A549 (cell line): Measurements from ENCODE around the gene TTC12. TPM values are rescaled to one million over a fixed set of nuclear protein-coding genes. Genes with fewer than 3 reads are reported as not detected.

Experiments used
- ATAC-seq, 2 experiments: fragments of 200-7000 bp in 1 of 2; fragments of >200 bp in 1 of 2; cut with Nextera tagmentation in 1 of 2; cut with Tn5 transposase in 1 of 2; 3 replicates each; pipeline versions ENCODE4 v1.8.0 to v1.9.1; 2018 to 2020; ENCODE audit warnings: mild to moderate bottlenecking in 1 of 2, moderate library complexity in 1 of 2
- CTCF ChIA-PET: fragments of 300-600 bp; sonication (Branson Sonifier 250); formaldehyde crosslinking; extraction: SDS; loops from one replicate; lab custom pipeline; 2021; ENCODE audit warnings: antibody characterized with exemption, inconsistent platforms; lab: Yijun Ruan, JAX
- POLR2A ChIA-PET: fragments of 350-600 bp; formaldehyde crosslinking; extraction: SDS; loops from one replicate; lab custom pipeline; 2021; ENCODE audit warnings: antibody characterized with exemption, inconsistent platforms; lab: Yijun Ruan, JAX
- DNase-seq, 2 experiments: peaks; one replicate each; pipeline versions ENCODE4 v3.0.0 to v3.0.0-alpha.2; 2011 to 2016; ENCODE audit warnings: low read depth in 1 of 2, low spot score in 1 of 2
- FAIRE-seq: peaks from 2 replicates; lab custom pipeline; 2011; peaks lifted over from hg19 to GRCh38; lab: Jason Lieb, UNC
- H3K27ac ChIP-seq, 2 experiments: fragments of >200 bp; sonication (Bioruptor Twin); formaldehyde crosslinking; 3 replicates each; pipeline ENCODE4 v1.5.1; 2016 to 2017
- H3K4me1 ChIP-seq: fragments of >200 bp; sonication (Bioruptor Twin); formaldehyde crosslinking; 3 replicates; pipeline ENCODE4 v1.6.1; 2016
- H3K4me2 ChIP-seq: fragments of >200 bp; sonication (Bioruptor Twin); formaldehyde crosslinking; 3 replicates; pipeline ENCODE4 v1.6.1; 2016
- H3K4me3 ChIP-seq: fragments of >200 bp; sonication (Bioruptor Twin); formaldehyde crosslinking; 3 replicates; pipeline ENCODE4 v1.5.1; 2016
- H3K9me3 ChIP-seq: fragments of >200 bp; sonication (Bioruptor Twin); formaldehyde crosslinking; 3 replicates; pipeline ENCODE4 v1.6.1; 2016
- BHLHE40 ChIP-seq: IDR thresholded peaks from 2 replicates; pipeline ENCODE4 v1.6.1; 2012; ENCODE audit warnings: low read depth, low read length, inconsistent platforms
- CBX2 ChIP-seq: fragments of 200-600 bp; sonication (generic); IDR thresholded peaks from 2 replicates; pipeline ENCODE4 v1.6.1; 2016; ENCODE audit warnings: low read depth, mild to moderate bottlenecking, borderline replicate concordance
- CBX8 ChIP-seq: fragments of 200-600 bp; sonication (generic); IDR thresholded peaks from 2 replicates; pipeline ENCODE4 v1.6.1; 2016
- CHD2 ChIP-seq: fragments of 150-350 bp; IDR thresholded peaks from 2 replicates; pipeline ENCODE4 v1.6.1; 2014; ENCODE audit warnings: low read length; ENCODE audit not compliant: partially characterized antibody
- ELK1 ChIP-seq: fragments of 150-350 bp; IDR thresholded peaks from 2 replicates; pipeline ENCODE4 v1.6.1; 2014; ENCODE audit warnings: low read depth, mild to moderate bottlenecking, low read length
- EP300 ChIP-seq, 2 experiments: fragments of >200 bp; sonication (Bioruptor Twin); formaldehyde crosslinking; IDR thresholded peaks; 2 replicates in 1 of 2; 3 replicates in 1 of 2; pipeline ENCODE4 v1.6.1; 2016 to 2017
- FOSL2 ChIP-seq, 2 experiments: fragments of 450-650 bp in 1 of 2; fragments of >200 bp in 1 of 2; sonication (Bioruptor Twin) in 1 of 2; formaldehyde crosslinking; IDR thresholded peaks; 2 replicates each; pipeline versions ENCODE4 v1.5.0 to v1.6.1; 2016 to 2020; ENCODE audit warnings: mild to moderate bottlenecking in 1 of 2, moderate library complexity in 1 of 2
- FOXS1 ChIP-seq: fragments of 250-450 bp; sonication (Bioruptor Pico); IDR thresholded peaks from 2 replicates; pipeline ENCODE4 v1.5.0; 2020; ENCODE audit warnings: mild to moderate bottlenecking, moderate library complexity
- GATA3 ChIP-seq: IDR thresholded peaks from 2 replicates; pipeline ENCODE4 v1.6.1; 2012; ENCODE audit warnings: borderline replicate concordance
- HMGXB4 ChIP-seq: fragments of 250-450 bp; sonication (Bioruptor Pico); IDR thresholded peaks from 2 replicates; pipeline ENCODE4 v1.5.0; 2021; ENCODE audit warnings: mild to moderate bottlenecking, moderate library complexity, borderline replicate concordance
- HOXA7 ChIP-seq: fragments of 250-450 bp; sonication (Bioruptor Pico); IDR thresholded peaks from 2 replicates; pipeline ENCODE4 v1.5.0; 2020; ENCODE audit warnings: mild to moderate bottlenecking, moderate library complexity
- HOXB5 ChIP-seq: fragments of 250-450 bp; sonication (Bioruptor Pico); IDR thresholded peaks from 2 replicates; pipeline ENCODE4 v1.5.0; 2020; ENCODE audit warnings: mild to moderate bottlenecking, moderate library complexity
- JUN ChIP-seq, 2 experiments: fragments of >200 bp; sonication (Bioruptor Twin); formaldehyde crosslinking; IDR thresholded peaks; 2 replicates in 1 of 2; 3 replicates in 1 of 2; pipeline ENCODE4 v1.6.1; 2016 to 2017
- JUNB ChIP-seq: fragments of >200 bp; sonication (Bioruptor Twin); formaldehyde crosslinking; IDR thresholded peaks from 2 replicates; pipeline ENCODE4 v1.6.1; 2016
- KDM1A ChIP-seq: fragments of 200-600 bp; sonication (generic); IDR thresholded peaks from 2 replicates; pipeline ENCODE4 v1.6.1; 2016; ENCODE audit warnings: low read depth, mild to moderate bottlenecking
- KDM5A ChIP-seq: fragments of 200-600 bp; sonication (generic); IDR thresholded peaks from 2 replicates; pipeline ENCODE4 v1.6.1; 2016; ENCODE audit warnings: antibody characterized with exemption, mild to moderate bottlenecking
- MAFK ChIP-seq: fragments of 450-650 bp; IDR thresholded peaks from 2 replicates; pipeline ENCODE4 v1.6.1; 2014; ENCODE audit not compliant: partially characterized antibody
- MAZ ChIP-seq: fragments of 150-350 bp; IDR thresholded peaks from 2 replicates; pipeline ENCODE4 v1.6.1; 2014; ENCODE audit warnings: antibody characterized with exemption, low read depth, low read length, borderline replicate concordance
- MYC ChIP-seq: IDR thresholded peaks from 2 replicates; pipeline ENCODE4 v1.6.1; 2012; ENCODE audit warnings: mild to moderate bottlenecking, inconsistent platforms, low read length, improper control_type of control experiment, borderline replicate concordance
- NPAS2 ChIP-seq: fragments of 250-450 bp; sonication (Bioruptor Pico); IDR thresholded peaks from 2 replicates; pipeline ENCODE4 v1.8.0; 2022; ENCODE audit warnings: mild to moderate bottlenecking, moderate library complexity, borderline replicate concordance
- NR3C1 ChIP-seq: fragments of >200 bp; sonication (Bioruptor Twin); formaldehyde crosslinking; IDR thresholded peaks from 3 replicates; pipeline ENCODE4 v1.6.1; 2017
- PHF8 ChIP-seq: fragments of 200-600 bp; sonication (generic); IDR thresholded peaks from 2 replicates; pipeline ENCODE4 v1.6.1; 2016; ENCODE audit warnings: low read depth, mild to moderate bottlenecking, antibody characterized with exemption, moderate library complexity, borderline replicate concordance
- POLR2A ChIP-seq: IDR thresholded peaks from 2 replicates; pipeline ENCODE4 v1.6.1; 2012; ENCODE audit warnings: mild to moderate bottlenecking, low read length
- RFX5 ChIP-seq: fragments of 450-650 bp; IDR thresholded peaks from 2 replicates; pipeline ENCODE4 v1.7.1; 2014; ENCODE audit warnings: antibody characterized with exemption, mild to moderate bottlenecking, moderate library complexity
- RNF2 ChIP-seq: fragments of 200-600 bp; sonication (generic); IDR thresholded peaks from 2 replicates; pipeline ENCODE4 v1.6.1; 2016; ENCODE audit warnings: low read depth, mild to moderate bottlenecking, antibody characterized with exemption, moderate library complexity, borderline replicate concordance
- TP53 ChIP-seq: fragments of 250-450 bp; sonication (Bioruptor Pico); IDR thresholded peaks from 2 replicates; pipeline ENCODE4 v1.5.0; 2021; ENCODE audit warnings: mild to moderate bottlenecking, moderate library complexity
- ZFP36 ChIP-seq: fragments of 450-650 bp; IDR thresholded peaks from 2 replicates; pipeline ENCODE4 v1.6.1; 2014; ENCODE audit warnings: borderline replicate concordance; ENCODE audit not compliant: partially characterized antibody
- ZSCAN20 ChIP-seq: fragments of 250-450 bp; sonication (Bioruptor Pico); IDR thresholded peaks from 2 replicates; pipeline ENCODE4 v1.8.0; 2022; ENCODE audit warnings: mild to moderate bottlenecking, moderate library complexity
- WGBS: methylation state at CpG from one replicate; pipeline ENCODE4 v1.1.6; 2017; ENCODE audit errors: missing lambda C conversion rate; 5-methylcytosine and 5-hydroxymethylcytosine counted together
- polyA plus RNA-seq, 4 experiments: library from polyadenylated mRNA; depleted of rRNA in 3 of 4; stranded (reverse); fragments of >200 nt; fragmentation: RNase III in 1 of 4; extraction: RNeasy Plus Mini Kit Qiagen cat#74134 plus additional on column Dnase treatment in 1 of 4; gene quantifications; 2 replicates in 3 of 4; 3 replicates in 1 of 4; pipeline ENCODE4 v1.2.3, GENCODE V29; 2011 to 2017

The TTC12 gene
- polyA plus RNA-seq, 2 of the 4 experiments (the other 2 are of a cell fraction) = 5.9 to 13.5 TPM

GRCh38 chr11:113277907-113278306 lies 36.5 kb upstream of the TTC12 start:
- no peak for DNase-seq
- no peaks in the 10 kb centered on the region for H3K4me1 ChIP-seq
- no peak for FAIRE-seq
- H3K9me3 ChIP-seq = no peaks in the 10 kb centered on the region
- WGBS = 50% methylated on average over 5 of the region's 5 CpGs
- H3K27ac ChIP-seq = no peak overlapping the region
- TF ChIP-seq PHF8 = no peak
- no peak for TF ChIP-seq ELK1
- no peak for TF ChIP-seq POLR2A
- TF ChIP-seq KDM1A = no peak
- no peak for TF ChIP-seq MYC
- no peak for TF ChIP-seq HOXA7
- no peak for TF ChIP-seq NPAS2 (CRISPR knock-in tag)
- TF ChIP-seq RFX5 = no peak
- TF ChIP-seq ZSCAN20 (CRISPR knock-in tag) = no peak
- TF ChIP-seq CBX2 = no peak
- TF ChIP-seq MAFK = no peak
- TF ChIP-seq JUNB = no peak
- no peak for TF ChIP-seq NR3C1
- no peak for TF ChIP-seq EP300 (IDR thresholded peaks at IDR 0.05)
- no peak for TF ChIP-seq RNF2
- ATAC-seq = no peak
- POLR2A ChIA-PET = no interaction called here
- CTCF ChIA-PET = interaction anchor here (1.1 kb wide), 2 partner anchors 11 to 301 kb away, joined by 3 to 7 read pairs; no protein-coding TSS in a partner anchor
- H3K4me2 ChIP-seq = no peak overlapping the region
- H3K4me3 ChIP-seq = no peak overlapping the region

DNA sequence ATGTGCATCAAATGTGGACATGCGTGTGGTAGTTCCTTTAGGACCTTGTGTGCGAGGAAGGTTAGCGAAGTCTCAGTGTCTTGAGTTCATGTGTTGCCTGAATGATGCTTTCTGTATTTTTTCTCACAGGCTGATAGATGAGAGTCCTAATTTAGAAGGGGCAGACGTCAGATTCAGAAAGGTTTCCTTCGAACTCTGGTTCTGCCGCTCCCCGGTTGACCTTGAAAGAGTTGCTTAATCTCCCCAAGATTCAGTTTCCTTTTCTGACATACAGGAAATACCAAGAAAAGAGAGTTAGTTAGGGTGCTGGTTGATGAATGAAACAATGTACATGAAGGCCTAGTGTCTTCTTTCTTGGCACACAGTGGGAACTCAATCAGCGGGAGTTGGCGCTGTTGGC lies 35.9 kb upstream of the TTC12 start:
- Histone ChIP-seq H3K27ac (no peak overlapping the region), H3K4me3 (no peak overlapping the region), H3K4me2 (no peak overlapping the region), H3K4me1 (no peaks in the 10 kb centered on the region), H3K9me3 (no peaks in the 10 kb centered on the region)
- FAIRE-seq = no peak
- WGBS = 77% methylated on average over 9 of the region's 9 CpGs
- ChIA-PET CTCF (interaction anchor here (1.1 kb wide), 2 partner anchors 11 to 300 kb away, joined by 3 to 7 read pairs; no protein-coding TSS in a partner anchor), POLR2A (no interaction called here)
- no peak for ATAC-seq
- no peak for DNase-seq
- TF ChIP-seq MAZ = no peak

- no peak for FAIRE-seq
- Histone ChIP-seq H3K4me2 (no peak overlapping the region), H3K27ac (no peak overlapping the region), H3K4me1 (no peaks in the 10 kb centered on the region), H3K9me3 (no peaks in the 10 kb centered on the region), H3K4me3 (no peak overlapping the region)
- no peak for ATAC-seq
- ChIA-PET CTCF (no interaction called here), POLR2A (no interaction called here)
- TF ChIP-seq ZSCAN20 (CRISPR knock-in tag) = no peak
- TF ChIP-seq FOXS1 = no peak
- TF ChIP-seq TP53 (CRISPR knock-in tag) = no peak
- TF ChIP-seq HMGXB4 (CRISPR knock-in tag) = no peak
- TF ChIP-seq CHD2 = no peak
- no peak for TF ChIP-seq JUN (IDR thresholded peaks at IDR 0.05)
- no peak for TF ChIP-seq CBX2
- no peak for TF ChIP-seq JUNB
- no peak for TF ChIP-seq BHLHE40
- no peak for TF ChIP-seq NPAS2 (CRISPR knock-in tag)
- TF ChIP-seq FOSL2 (IDR thresholded peaks at IDR 0.05) = no peak
- no peak for TF ChIP-seq FOSL2 (CRISPR knock-in tag; IDR thresholded peaks at IDR 0.05)
- TF ChIP-seq CBX8 = no peak
- TF ChIP-seq HOXB5 (CRISPR knock-in tag) = no peak
- TF ChIP-seq GATA3 = no peak
- no peak for TF ChIP-seq KDM5A
- no peak for TF ChIP-seq ZFP36
- no peak for DNase-seq
- 53% methylated on average over 4 of the region's 4 CpGs for WGBS
Measured at GRCh38 chr11:113278925-113279324, 35.5 kb upstream of the TTC12 start.
